SK-N-MC (cell line): ENCODE results near the gene SLC4A1.

ENCODE experiments used
- EZH2 ChIP-seq: fragments of 200-600 bp; sonication (generic); IDR thresholded peaks from one replicate; pipeline ENCODE4 v1.6.1; 2017; ENCODE audit warnings: antibody characterized with exemption
- FOXP2 ChIP-seq: optimal IDR thresholded peaks from 2 replicates; pipeline ENCODE3; 2011; ENCODE audit warnings: mild to moderate bottlenecking, moderate library complexity; ENCODE audit not compliant: insufficient read depth; ENCODE audit errors: extremely low read length, control extremely low read depth
- POLR2AphosphoS5 ChIP-seq: IDR thresholded peaks from 2 replicates; pipeline ENCODE4 v1.6.1; 2012; ENCODE audit warnings: mild to moderate bottlenecking, low read depth, low read length, borderline replicate concordance

DNA sequence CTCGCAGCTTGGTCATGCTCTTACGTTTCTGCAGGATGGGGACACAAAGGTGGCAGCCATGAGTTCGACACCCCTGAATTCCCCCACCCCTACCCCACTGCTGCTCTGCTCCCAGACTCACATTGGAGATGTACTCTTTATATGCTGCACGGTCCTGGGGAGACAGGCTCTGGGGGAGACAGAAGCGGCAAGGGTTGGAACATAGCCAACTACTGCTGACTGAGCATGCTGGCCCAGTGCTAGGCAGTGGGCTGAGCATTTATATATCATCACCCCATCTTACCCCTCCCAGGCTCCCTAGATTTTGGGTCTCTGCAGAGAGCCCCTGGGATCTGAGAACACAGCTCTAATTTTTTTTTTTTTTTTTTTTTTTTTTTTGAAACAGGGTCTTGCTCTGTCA lies 60.2 kb downstream of the SLC4A1 start:
- TF ChIP-seq POLR2AphosphoS5: no peak
- TF ChIP-seq EZH2: no peak
- TF ChIP-seq FOXP2: no peak
